Smooth muscle cell (in vitro differentiated cells): ENCODE measurements around the gene ZNF814. TPM values are rescaled to one million over a fixed set of nuclear protein-coding genes. Genes with fewer than 3 reads are reported as not detected.
"Not testable (repeated sequence)": the region's sequence is repeated elsewhere in the genome, so short reads cannot be mapped to it uniquely, and the experiment has no call there.

Experiments
- DNase-seq: peaks from one replicate; lab custom pipeline; 2025; ENCODE audit not compliant: unreplicated experiment; lab: John Stamatoyannopoulos, UW
- H2AFZ ChIP-seq: fragments of 200-600 bp; sonication (generic); 2 replicates; pipeline ENCODE4 v1.6.0; 2016; ENCODE audit warnings: antibody characterized with exemption, low read depth, mild to moderate bottlenecking
- H3F3A ChIP-seq: fragments of 200-600 bp; sonication (generic); 2 replicates; pipeline ENCODE4 v1.6.0; 2017; ENCODE audit warnings: antibody characterized with exemption, low read depth
- H3K27ac ChIP-seq: fragments of 200-600 bp; sonication (generic); 2 replicates; pipeline ENCODE4 v1.5.1; 2016; ENCODE audit warnings: low read depth, mild to moderate bottlenecking
- H3K27me3 ChIP-seq: fragments of 200-600 bp; sonication (generic); 2 replicates; pipeline ENCODE4 v1.6.1; 2016; ENCODE audit warnings: low read depth, mild to moderate bottlenecking
- H3K36me3 ChIP-seq: fragments of 200-600 bp; sonication (generic); 2 replicates; pipeline ENCODE4 v1.5.1; 2016; ENCODE audit warnings: low read depth
- H3K4me1 ChIP-seq: fragments of 200-600 bp; sonication (generic); 2 replicates; pipeline ENCODE4 v1.5.1; 2016; ENCODE audit warnings: low read depth
- H3K4me2 ChIP-seq: fragments of 200-600 bp; sonication (generic); 2 replicates; pipeline ENCODE4 v1.6.0; 2016; ENCODE audit warnings: mild to moderate bottlenecking
- H3K4me3 ChIP-seq: fragments of 200-600 bp; sonication (generic); 2 replicates; pipeline ENCODE4 v1.5.1; 2016; ENCODE audit warnings: mild to moderate bottlenecking
- H3K79me2 ChIP-seq: fragments of 200-600 bp; sonication (generic); 2 replicates; pipeline ENCODE4 v1.6.0; 2016; ENCODE audit warnings: low read depth, mild to moderate bottlenecking
- H3K9ac ChIP-seq: fragments of 200-600 bp; sonication (generic); 2 replicates; pipeline ENCODE4 v1.6.0; 2016; ENCODE audit warnings: low read depth
- H3K9me3 ChIP-seq: fragments of 200-600 bp; sonication (generic); replicated peaks from 2 replicates; pipeline ENCODE4 v1.5.1; 2016; ENCODE audit warnings: low read depth
- H4K20me1 ChIP-seq: fragments of 200-600 bp; sonication (generic); 2 replicates; pipeline ENCODE4 v1.6.0; 2016; ENCODE audit warnings: low read depth
- WGBS: methylation state at CpG from one replicate; pipeline ENCODE4 v1.1.7; 2016; ENCODE audit warnings: low lambda C conversion rate; 5-methylcytosine and 5-hydroxymethylcytosine counted together
- polyA plus RNA-seq: library from polyadenylated mRNA; unstranded; fragments of >200 nt; fragmentation: Nextera tagmentation; extraction: Ambion mirVana; gene quantifications from 2 replicates; pipeline ENCODE4 v1.2.1, GENCODE V29; 2016
- total RNA-seq: library from RNA; depleted of rRNA; stranded (reverse); fragments of >200 nt; gene quantifications from 2 replicates; pipeline ENCODE4 v1.2.3, GENCODE V29; 2014
- TF ChIP-seq, protein P1 (sequence below): fragments of 200-600 bp; sonication (generic); IDR thresholded peaks from 2 replicates; pipeline ENCODE4 v1.5.1; 2017; ENCODE audit warnings: borderline replicate concordance, mild to moderate bottlenecking, antibody characterized with exemption; ENCODE audit not compliant: insufficient read depth, poor library complexity, severe bottlenecking

Gene ZNF814
- total and polyA plus RNA-seq, 2 experiments from 2014 or later = 9.7 to 16.7 TPM

DNA sequence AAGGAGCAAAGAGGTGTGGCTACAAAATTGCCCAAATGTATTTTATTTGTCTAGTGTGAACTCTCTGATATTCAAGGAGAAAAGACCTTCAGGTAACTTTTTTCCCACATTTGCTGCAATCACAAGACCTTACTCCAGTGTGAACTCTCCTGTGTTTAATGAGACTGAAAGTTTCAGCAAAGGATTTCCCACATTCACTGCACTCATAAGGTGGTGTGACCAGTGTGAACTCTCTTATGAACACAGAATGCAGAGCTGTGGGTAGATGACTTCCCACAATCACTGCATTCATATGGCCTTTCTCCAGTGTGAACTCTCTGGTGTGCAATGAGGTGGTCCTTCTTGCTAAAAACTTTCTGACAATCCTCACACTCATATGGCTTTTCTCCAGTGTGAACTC is 16.4 kb downstream of the ZNF814 start:
- Histone ChIP-seq H3K4me1 (no peaks in the 10 kb centered on the region), H3K79me2 (peaks cover 6% of the 10 kb centered on the region), H3K9ac (no peak overlapping the region), H3K27me3 (no peaks in the 10 kb centered on the region), H4K20me1 (no peaks in the 10 kb centered on the region), H3K9me3 (peaks cover 36% of the 10 kb centered on the region), H3F3A (peaks cover 22% of the 10 kb centered on the region), H3K36me3 (peaks cover 50% of the 10 kb centered on the region), H3K4me3 (no peak overlapping the region), H3K27ac (no peak overlapping the region), H2AFZ (no peak overlapping the region), H3K4me2 (no peak overlapping the region)
- TF ChIP-seq, protein P1, sequence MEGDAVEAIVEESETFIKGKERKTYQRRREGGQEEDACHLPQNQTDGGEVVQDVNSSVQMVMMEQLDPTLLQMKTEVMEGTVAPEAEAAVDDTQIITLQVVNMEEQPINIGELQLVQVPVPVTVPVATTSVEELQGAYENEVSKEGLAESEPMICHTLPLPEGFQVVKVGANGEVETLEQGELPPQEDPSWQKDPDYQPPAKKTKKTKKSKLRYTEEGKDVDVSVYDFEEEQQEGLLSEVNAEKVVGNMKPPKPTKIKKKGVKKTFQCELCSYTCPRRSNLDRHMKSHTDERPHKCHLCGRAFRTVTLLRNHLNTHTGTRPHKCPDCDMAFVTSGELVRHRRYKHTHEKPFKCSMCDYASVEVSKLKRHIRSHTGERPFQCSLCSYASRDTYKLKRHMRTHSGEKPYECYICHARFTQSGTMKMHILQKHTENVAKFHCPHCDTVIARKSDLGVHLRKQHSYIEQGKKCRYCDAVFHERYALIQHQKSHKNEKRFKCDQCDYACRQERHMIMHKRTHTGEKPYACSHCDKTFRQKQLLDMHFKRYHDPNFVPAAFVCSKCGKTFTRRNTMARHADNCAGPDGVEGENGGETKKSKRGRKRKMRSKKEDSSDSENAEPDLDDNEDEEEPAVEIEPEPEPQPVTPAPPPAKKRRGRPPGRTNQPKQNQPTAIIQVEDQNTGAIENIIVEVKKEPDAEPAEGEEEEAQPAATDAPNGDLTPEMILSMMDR = no peak
- DNase-seq = no peak

DNA sequence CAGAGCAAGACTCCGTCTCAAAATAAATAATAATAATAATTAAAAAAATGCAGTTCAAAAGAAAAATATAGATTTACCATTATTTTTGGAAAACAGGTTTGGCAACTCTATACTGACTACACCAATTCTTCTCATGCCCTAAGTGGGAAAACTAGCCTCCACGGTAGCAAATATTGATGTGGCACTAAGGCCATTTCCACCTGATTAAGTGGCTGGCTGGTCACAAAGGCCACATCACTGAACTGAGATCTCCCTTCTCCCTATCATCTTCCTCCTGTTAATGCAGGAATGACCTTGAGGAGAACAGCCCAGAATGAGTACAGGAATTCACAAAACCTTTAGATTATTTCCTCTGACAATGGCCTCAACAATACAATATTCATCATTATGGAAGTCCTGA is 18.6 kb downstream of the ZNF814 start:
- Histone ChIP-seq H3K27me3 (no peaks in the 10 kb centered on the region), H3K4me2 (no peak overlapping the region), H3K4me1 (no peaks in the 10 kb centered on the region), H3K27ac (no peak overlapping the region), H3K79me2 (peaks cover 8% of the 10 kb centered on the region), H2AFZ (no peak overlapping the region), H4K20me1 (no peaks in the 10 kb centered on the region), H3K9ac (no peak overlapping the region), H3F3A (peaks cover 28% of the 10 kb centered on the region), H3K36me3 (peaks cover 57% of the 10 kb centered on the region), H3K9me3 (peaks cover 31% of the 10 kb centered on the region), H3K4me3 (no peak overlapping the region)
- no peak for DNase-seq
- TF ChIP-seq, protein P1 = no peak
- WGBS = 97% methylated on average over 2 of the region's 2 CpGs

GRCh38 chr19:57869655-57870054 is 19.2 kb downstream of the ZNF814 start:
- H3K4me1 ChIP-seq, H2AFZ ChIP-seq, DNase-seq, H3K79me2 ChIP-seq, H3K4me2 ChIP-seq, H3K4me3 ChIP-seq, H3K27me3 ChIP-seq, H3K9ac ChIP-seq, H4K20me1 ChIP-seq, H3K27ac ChIP-seq: not testable (repeated sequence)
- Histone ChIP-seq H3K36me3 (peaks cover 61% of the 10 kb centered on the region), H3K9me3 (peaks cover 30% of the 10 kb centered on the region), H3F3A (peaks cover 27% of the 10 kb centered on the region)
- WGBS = 90% methylated on average over 6 of the region's 6 CpGs

GRCh38 chr19:57867868-57868492 is 20.9 kb downstream of the ZNF814 start:
- H3K27ac ChIP-seq = no peak overlapping the region
- H3K4me1 ChIP-seq = no peaks in the 10 kb centered on the region
- H3K27me3 ChIP-seq = no peaks in the 10 kb centered on the region
- no peak overlapping the region for H2AFZ ChIP-seq
- H3K4me2 ChIP-seq = no peak overlapping the region
- no peak overlapping the region for H3K4me3 ChIP-seq
- 97% methylated on average over 7 of the region's 7 CpGs for WGBS
- peaks cover 51% of the 10 kb centered on the region for H3K36me3 ChIP-seq
- peaks cover 18% of the 10 kb centered on the region for H3K9me3 ChIP-seq
- DNase-seq = no peak
- peaks cover 13% of the 10 kb centered on the region for H3K79me2 ChIP-seq
- no peak overlapping the region for H3K9ac ChIP-seq
- TF ChIP-seq, protein P1 = no peak
- peaks cover 4% of the 10 kb centered on the region for H4K20me1 ChIP-seq
- peaks cover 28% of the 10 kb centered on the region for H3F3A ChIP-seq

DNA sequence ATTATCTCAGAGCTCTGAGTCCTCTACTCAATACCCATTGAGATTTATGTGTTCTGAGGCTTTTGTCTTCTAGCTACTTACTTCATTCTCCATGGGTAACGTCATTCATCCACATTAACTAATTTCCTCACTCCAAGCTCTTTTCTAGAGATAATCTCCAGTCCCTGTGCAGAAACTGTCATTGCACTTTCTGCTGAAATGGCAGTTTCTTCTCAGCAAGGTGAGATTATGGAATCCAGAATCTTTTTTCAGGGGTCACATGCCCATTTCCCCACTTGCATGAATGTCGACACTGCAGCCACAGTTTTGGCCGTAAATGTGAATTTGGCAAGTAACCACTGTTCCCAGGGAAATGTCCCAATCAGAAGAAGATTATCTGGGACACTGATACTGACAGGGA is 26.5 kb downstream of the ZNF814 start:
- 95% methylated on average over 3 of the region's 3 CpGs for WGBS
- not testable (repeated sequence) for H2AFZ ChIP-seq, DNase-seq, H3K27me3 ChIP-seq, H3K4me2 ChIP-seq, H3K9ac ChIP-seq, H3K9me3 ChIP-seq, H3K4me1 ChIP-seq, H3K27ac ChIP-seq, H3K4me3 ChIP-seq
- Histone ChIP-seq H4K20me1 (peaks cover 21% of the 10 kb centered on the region), H3K36me3 (peaks cover 44% of the 10 kb centered on the region), H3K79me2 (peaks cover 34% of the 10 kb centered on the region), H3F3A (peaks cover 25% of the 10 kb centered on the region)

- peaks cover 62% of the 10 kb centered on the region for H4K20me1 ChIP-seq
- H3K27ac ChIP-seq, H3K9me3 ChIP-seq, H3K4me2 ChIP-seq, DNase-seq, H2AFZ ChIP-seq, H3K36me3 ChIP-seq, H3K27me3 ChIP-seq, H3K9ac ChIP-seq, H3K4me1 ChIP-seq, H3F3A ChIP-seq, H3K4me3 ChIP-seq: not testable (repeated sequence)
- peaks cover 46% of the 10 kb centered on the region for H3K79me2 ChIP-seq
- WGBS = 73% methylated on average over 2 of the region's 2 CpGs
Observed at GRCh38 chr19:57854117-57854516, 34.7 kb downstream of the ZNF814 start.
